Tibial artery (tissue), 4 donors: ENCODE results near the gene MRM1.

Experiments
- DNase-seq, 2 donors: peaks; one replicate each; pipeline ENCODE4 v3.0.0-alpha.2; 2019
- H3K27ac ChIP-seq, 2 donors: fragments of 200-600 bp; sonication (generic) in 1 of 2; 1 replicate in 1 of 2; 2 replicates in 1 of 2; pipeline ENCODE4 v1.5.1; 2018 to 2019; ENCODE audit warnings: mild to moderate bottlenecking in 1 of 2
- H3K27me3 ChIP-seq, 2 donors: fragments of 200-600 bp; sonication (generic) in 1 of 2; one replicate each; pipeline versions ENCODE4 v1.5.1 to v1.6.0; 2016 to 2019
- H3K36me3 ChIP-seq, 3 donors: fragments of 200-600 bp; sonication (generic) in 2 of 3; one replicate each; pipeline ENCODE4 v1.5.1; 2016 to 2019; ENCODE audit warnings: mild to moderate bottlenecking in 2 of 3
- H3K4me1 ChIP-seq, 4 donors: fragments of 200-600 bp; sonication (generic) in 2 of 4; 1 replicate in 3 of 4; 2 replicates in 1 of 4; pipeline ENCODE4 v1.5.1; 2016 to 2019
- H3K4me3 ChIP-seq, 2 donors: fragments of 200-600 bp; sonication (generic) in 1 of 2; 1 replicate in 1 of 2; 2 replicates in 1 of 2; pipeline ENCODE4 v1.5.1; 2018 to 2019; ENCODE audit warnings: mild to moderate bottlenecking in 2 of 2
- H3K9me3 ChIP-seq, 3 donors: fragments of 200-600 bp; sonication (generic) in 1 of 3; one replicate each; pipeline ENCODE4 v1.5.1; 2016 to 2019
- intact Hi-C: fragments of 100-400 bp; cut with DNase I; formaldehyde crosslinking; loops from one replicate; pipeline ENCODE4 v1.15.0; 2023; ENCODE audit warnings: low total_unique reads
- TF ChIP-seq, protein P1 (sequence below), 2 experiments: fragments of 200-600 bp in 1 of 2; fragments of 450-650 bp in 1 of 2; IDR thresholded peaks; one replicate each; pipeline ENCODE4 v1.5.1; 2017 to 2019; ENCODE audit warnings: antibody characterized with exemption in 2 of 2, mild to moderate bottlenecking in 1 of 2, moderate library complexity in 1 of 2

Gene MRM1

DNA sequence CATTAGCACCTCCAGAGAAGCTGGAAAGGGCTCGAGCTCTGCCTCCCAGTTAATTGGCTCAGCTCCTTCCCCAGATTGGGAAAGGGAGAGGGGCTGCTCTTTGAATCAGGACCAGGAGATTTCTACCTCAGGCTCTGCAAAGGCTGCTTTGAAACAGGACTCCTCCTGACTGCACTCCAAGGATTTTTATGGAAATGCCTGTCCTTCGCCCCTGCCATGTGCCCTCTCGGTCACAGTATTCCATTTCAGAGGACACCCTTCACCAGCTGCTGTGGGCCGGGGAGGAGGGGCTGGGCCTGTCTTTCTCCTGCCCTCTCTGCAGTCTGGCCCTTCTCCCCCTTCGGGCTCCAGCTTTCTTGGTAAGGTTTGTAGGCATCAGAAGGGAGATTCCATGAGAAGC is 13.6 kb downstream of the MRM1 start:
- Histone ChIP-seq H3K4me1 (no peaks in the 10 kb centered on the region), H3K27ac (no peak overlapping the region), H3K27me3 (peaks cover 0 to 46% of the 10 kb centered on the region in 2 donors), H3K9me3 (no peaks in the 10 kb centered on the region), H3K36me3 (no peaks in the 10 kb centered on the region), H3K4me3 (no peak overlapping the region)
- TF ChIP-seq, protein P1, sequence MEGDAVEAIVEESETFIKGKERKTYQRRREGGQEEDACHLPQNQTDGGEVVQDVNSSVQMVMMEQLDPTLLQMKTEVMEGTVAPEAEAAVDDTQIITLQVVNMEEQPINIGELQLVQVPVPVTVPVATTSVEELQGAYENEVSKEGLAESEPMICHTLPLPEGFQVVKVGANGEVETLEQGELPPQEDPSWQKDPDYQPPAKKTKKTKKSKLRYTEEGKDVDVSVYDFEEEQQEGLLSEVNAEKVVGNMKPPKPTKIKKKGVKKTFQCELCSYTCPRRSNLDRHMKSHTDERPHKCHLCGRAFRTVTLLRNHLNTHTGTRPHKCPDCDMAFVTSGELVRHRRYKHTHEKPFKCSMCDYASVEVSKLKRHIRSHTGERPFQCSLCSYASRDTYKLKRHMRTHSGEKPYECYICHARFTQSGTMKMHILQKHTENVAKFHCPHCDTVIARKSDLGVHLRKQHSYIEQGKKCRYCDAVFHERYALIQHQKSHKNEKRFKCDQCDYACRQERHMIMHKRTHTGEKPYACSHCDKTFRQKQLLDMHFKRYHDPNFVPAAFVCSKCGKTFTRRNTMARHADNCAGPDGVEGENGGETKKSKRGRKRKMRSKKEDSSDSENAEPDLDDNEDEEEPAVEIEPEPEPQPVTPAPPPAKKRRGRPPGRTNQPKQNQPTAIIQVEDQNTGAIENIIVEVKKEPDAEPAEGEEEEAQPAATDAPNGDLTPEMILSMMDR (IDR thresholded peaks at IDR 0.05) = no peak
- intact Hi-C loops = no loop called here
- DNase-seq = no peak

DNA sequence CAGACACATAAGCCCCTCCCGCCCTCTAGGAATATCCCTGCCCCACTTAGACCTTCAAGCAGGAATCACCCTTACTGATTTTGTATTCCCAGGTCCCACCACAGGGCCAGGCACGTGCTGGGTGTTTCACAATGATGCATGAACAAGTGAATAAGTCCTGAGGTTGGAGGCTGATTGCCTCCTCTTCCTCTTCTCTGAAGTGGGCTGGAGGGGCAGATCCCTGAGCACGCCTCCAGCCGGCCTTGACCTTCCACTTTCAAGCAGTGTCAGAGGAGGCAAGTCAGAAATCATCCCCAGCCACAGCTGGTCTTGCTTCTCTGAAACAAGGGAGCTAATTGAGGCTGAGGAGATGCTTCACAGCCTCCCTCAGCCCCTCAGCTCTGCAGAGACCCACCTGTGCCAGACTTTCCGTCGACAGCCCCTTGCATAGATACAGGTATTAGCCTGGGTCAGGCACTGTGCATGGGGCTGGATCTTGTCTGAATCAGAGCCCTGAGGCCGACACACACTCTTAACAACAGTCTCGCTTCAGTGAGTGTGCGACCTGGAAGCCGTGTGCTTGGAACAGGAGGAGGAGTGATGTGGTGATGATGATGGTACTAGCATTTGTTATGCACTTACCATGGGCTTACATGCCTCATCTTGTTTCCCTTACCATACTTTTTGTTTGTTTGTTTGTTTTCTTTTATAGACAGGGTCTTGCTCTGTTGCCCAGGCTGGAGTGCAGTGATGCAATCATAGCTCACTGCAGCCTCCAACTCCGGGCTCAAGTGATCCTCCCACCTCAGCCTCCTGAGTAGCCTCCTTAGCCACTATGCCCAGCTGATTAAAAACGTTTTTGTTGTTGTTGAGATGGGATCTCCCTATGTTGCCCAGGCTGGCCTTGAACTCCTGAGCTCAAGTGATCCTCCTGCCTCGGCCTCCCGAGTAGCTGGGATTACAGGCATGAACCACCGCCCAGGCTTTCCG is 15.0 kb downstream of the MRM1 start:
- TF ChIP-seq, protein P1 (IDR thresholded peaks at IDR 0.05) = no peak
- no peaks in the 10 kb centered on the region for H3K9me3 ChIP-seq
- no peaks in the 10 kb centered on the region for H3K4me1 ChIP-seq
- H3K4me3 ChIP-seq = no peak overlapping the region
- no peaks in the 10 kb centered on the region for H3K36me3 ChIP-seq
- no peak overlapping the region for H3K27ac ChIP-seq
- intact Hi-C loops = no loop called here
- H3K27me3 ChIP-seq = peaks cover 0 to 47% of the 10 kb centered on the region in 2 donors
- DNase-seq = no peak

DNA sequence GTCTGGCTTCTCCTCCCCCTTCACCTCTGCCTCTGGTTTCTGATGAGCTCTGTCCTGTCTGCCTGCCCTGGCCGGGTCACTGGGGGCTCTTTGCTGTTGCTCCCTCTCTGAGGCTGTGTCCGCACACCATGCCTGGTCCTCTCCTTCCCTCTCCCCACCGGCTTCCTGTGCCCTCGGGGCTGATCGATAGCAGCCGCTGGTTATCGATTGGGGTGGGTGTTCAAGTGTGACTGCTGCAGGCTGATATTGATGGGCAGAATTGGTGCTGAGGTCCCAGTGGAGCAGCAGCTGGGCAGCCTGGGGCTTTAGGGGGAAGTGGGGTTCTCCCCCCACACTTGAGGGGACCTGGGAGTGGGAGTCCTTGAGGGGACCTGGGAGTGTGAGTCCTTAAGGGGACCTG is 16.4 kb downstream of the MRM1 start:
- H3K4me3 ChIP-seq = no peak overlapping the region
- H3K27me3 ChIP-seq = peaks cover 0 to 39% of the 10 kb centered on the region in 2 donors
- TF ChIP-seq, protein P1 (IDR thresholded peaks at IDR 0.05) = no peak
- H3K36me3 ChIP-seq = no peaks in the 10 kb centered on the region
- intact Hi-C loops = no loop called here
- H3K27ac ChIP-seq = no peak overlapping the region
- DNase-seq = no peak
- H3K9me3 ChIP-seq = no peaks in the 10 kb centered on the region
- H3K4me1 ChIP-seq = no peaks in the 10 kb centered on the region

DNA sequence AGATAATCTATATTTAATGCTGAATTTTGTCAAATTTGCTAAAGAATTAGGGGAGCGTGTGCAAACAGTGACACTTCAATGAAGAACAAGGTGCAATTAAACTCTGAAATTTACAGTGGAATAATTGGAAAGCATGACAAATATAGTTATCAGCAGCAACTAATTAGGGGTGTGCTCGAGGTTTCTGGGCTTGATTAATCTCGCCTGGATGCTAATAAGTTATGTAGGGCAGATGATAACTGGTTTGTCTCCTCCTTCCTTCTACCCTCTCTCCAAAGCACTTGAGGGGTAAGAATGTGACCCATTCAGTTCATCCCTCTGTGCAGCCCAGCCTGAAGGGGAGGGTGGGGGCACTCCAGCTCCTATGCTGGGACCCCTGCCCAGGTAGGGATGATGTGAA is 21.9 kb downstream of the MRM1 start:
- Histone ChIP-seq H3K36me3 (no peaks in the 10 kb centered on the region), H3K27ac (no peak overlapping the region), H3K27me3 (peaks cover 0 to 12% of the 10 kb centered on the region in 2 donors), H3K9me3 (no peaks in the 10 kb centered on the region), H3K4me1 (no peaks in the 10 kb centered on the region), H3K4me3 (no peak overlapping the region)
- DNase-seq = no peak
- TF ChIP-seq, protein P1 (IDR thresholded peaks at IDR 0.05) = no peak
- intact Hi-C loops = no loop called here

DNA sequence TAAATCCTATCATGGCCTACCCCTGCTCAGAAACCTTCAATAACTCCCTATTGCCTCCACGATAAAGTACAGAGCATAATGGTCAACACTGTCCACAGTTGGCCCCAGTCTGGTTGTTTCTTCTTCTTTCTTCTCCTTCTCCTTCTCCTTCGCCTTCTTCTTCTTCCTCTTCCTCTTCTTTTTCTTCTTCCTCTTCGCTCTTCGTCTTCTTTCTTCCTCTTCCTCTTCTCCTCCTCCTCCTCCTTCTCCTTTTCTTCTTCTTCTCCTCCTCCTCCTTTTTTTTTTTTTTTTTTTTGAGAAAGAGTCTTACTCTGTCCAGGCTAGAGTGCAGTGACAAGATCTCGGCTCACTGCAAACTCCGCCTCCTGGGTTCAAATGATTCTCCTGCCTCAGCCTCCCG is 23.8 kb downstream of the MRM1 start:
- DNase-seq = no peak
- intact Hi-C loops = loop anchor here (5.0 kb wide), 1 partner anchor 422 kb away; no protein-coding TSS in a partner anchor

More for the DNA sequence above, 23.8 kb downstream of the MRM1 start:
- Histone ChIP-seq H3K4me3 (no peak overlapping the region), H3K36me3 (no peaks in the 10 kb centered on the region), H3K27me3 (peaks cover 0 to 17% of the 10 kb centered on the region in 2 donors), H3K27ac (no peak overlapping the region), H3K4me1 (no peaks in the 10 kb centered on the region), H3K9me3 (no peaks in the 10 kb centered on the region)
- TF ChIP-seq, protein P1 (IDR thresholded peaks at IDR 0.05) = no peak
